GM12878 (cell line): ENCODE measurements around the gene NAA35. TPM values are rescaled to one million over a fixed set of nuclear protein-coding genes. Genes with fewer than 3 reads are reported as not detected.

Experiments
- ATF2 ChIP-seq: IDR thresholded peaks from 2 replicates; pipeline ENCODE4 v1.6.1; 2012; ENCODE audit warnings: low read length, inconsistent platforms
- BMI1 ChIP-seq: fragments of 450-650 bp; IDR thresholded peaks from 2 replicates; pipeline ENCODE4 v1.6.1; 2016; ENCODE audit warnings: mild to moderate bottlenecking, moderate library complexity, borderline replicate concordance
- ESRRA ChIP-seq: IDR thresholded peaks from 2 replicates; pipeline ENCODE4 v1.6.1; 2012; ENCODE audit warnings: mild to moderate bottlenecking, low read length, improper control_type of control experiment
- ETV6 ChIP-seq, 2 experiments: fragments of 450-650 bp in 1 of 2; IDR thresholded peaks in 1 of 2; conservative IDR thresholded peaks in 1 of 2; 2 replicates each; pipeline ENCODE4 v1.6.1; 2014; ENCODE audit warnings: antibody characterized with exemption in 1 of 2, borderline replicate concordance in 1 of 2, low read depth in 1 of 2, mild to moderate bottlenecking in 1 of 2, moderate library complexity in 1 of 2
- HCFC1 ChIP-seq: fragments of 150-350 bp; IDR thresholded peaks from 2 replicates; pipeline ENCODE4 v1.6.1; 2014; ENCODE audit warnings: low read length
- IKZF2 ChIP-seq, 2 experiments: fragments of 450-650 bp; IDR thresholded peaks; 2 replicates each; pipeline ENCODE4 v1.6.1; 2017; ENCODE audit warnings: mild to moderate bottlenecking in 2 of 2, moderate library complexity in 2 of 2
- MTA2 ChIP-seq: fragments of 450-650 bp; IDR thresholded peaks from 2 replicates; pipeline ENCODE4 v1.6.1; 2016; ENCODE audit warnings: low read depth, mild to moderate bottlenecking, moderate library complexity
- NFXL1 ChIP-seq: fragments of 450-650 bp; IDR thresholded peaks from 2 replicates; pipeline ENCODE4 v1.6.1; 2017; ENCODE audit warnings: antibody characterized with exemption, mild to moderate bottlenecking, borderline replicate concordance
- PAX8 ChIP-seq: fragments of 450-650 bp; IDR thresholded peaks from 2 replicates; pipeline ENCODE4 v1.6.1; 2017; ENCODE audit warnings: mild to moderate bottlenecking, moderate library complexity
- PML ChIP-seq: IDR thresholded peaks from 2 replicates; pipeline ENCODE4 v1.6.1; 2012; ENCODE audit warnings: low read length, inconsistent platforms
- POLR2A ChIP-seq: IDR thresholded peaks from 2 replicates; pipeline ENCODE4 v1.6.1; 2011; ENCODE audit warnings: low read depth, mild to moderate bottlenecking, low read length
- POLR2AphosphoS5 ChIP-seq: IDR thresholded peaks from 2 replicates; pipeline ENCODE4 v1.6.1; 2011; ENCODE audit warnings: mild to moderate bottlenecking, low read length, inconsistent platforms
- RAD51 ChIP-seq: fragments of 450-650 bp; IDR thresholded peaks from 2 replicates; pipeline ENCODE4 v1.6.1; 2016; ENCODE audit warnings: moderate library complexity, mild to moderate bottlenecking, inconsistent platforms
- SKIL ChIP-seq: fragments of 450-650 bp; IDR thresholded peaks from 2 replicates; pipeline ENCODE4 v1.6.1; 2017; ENCODE audit warnings: mild to moderate bottlenecking, low read depth, inconsistent platforms; ENCODE audit not compliant: poor library complexity, severe bottlenecking
- SPI1 ChIP-seq: IDR thresholded peaks from 2 replicates; pipeline ENCODE4 v1.6.1; 2011; ENCODE audit warnings: low read depth, mild to moderate bottlenecking, low read length, moderate library complexity, borderline replicate concordance; ENCODE audit not compliant: insufficient read depth
- TAF1 ChIP-seq: IDR thresholded peaks from 2 replicates; pipeline ENCODE4 v1.6.1; 2011; ENCODE audit warnings: mild to moderate bottlenecking, low read depth, low read length, borderline replicate concordance
- ZBTB40 ChIP-seq: fragments of 450-650 bp; IDR thresholded peaks from 2 replicates; pipeline ENCODE4 v1.6.1; 2016; ENCODE audit warnings: mild to moderate bottlenecking, moderate library complexity, borderline replicate concordance
- ZNF217 ChIP-seq: fragments of 450-650 bp; IDR thresholded peaks from 2 replicates; pipeline ENCODE4 v1.6.1; 2017; ENCODE audit warnings: antibody characterized with exemption, mild to moderate bottlenecking
- polyA plus RNA-seq, 11 experiments: library from polyadenylated mRNA; depleted of rRNA in 4 of 11; unstranded in 6 of 11; stranded (reverse) in 5 of 11; fragments of >200 nt; fragmentation: Nextera tagmentation in 4 of 11; fragmentation: Illumina TruSeq in 1 of 11; extraction: Ambion mirVana in 4 of 11; extraction: Trizol in 1 of 11; gene quantifications; 1 replicate in 1 of 11; 2 replicates in 10 of 11; pipeline versions ENCODE4 v1.2.1 to v1.2.3, GENCODE V29; 2011 to 2016; ENCODE audit warnings: inconsistent platforms in 2 of 11, missing spikeins in 2 of 11, low read depth in 1 of 11
- total RNA-seq, 4 experiments: library from RNA; depleted of rRNA in 3 of 4; stranded (reverse); fragments of >200 nt in 3 of 4; fragmentation: Illumina TruSeq in 1 of 4; extraction: Trizol in 1 of 4; gene quantifications; 2 replicates each; pipeline versions ENCODE4 v1.2.1 to v1.2.3, GENCODE V29; 2013 to 2021
- TF ChIP-seq, protein P1 (sequence below): IDR thresholded peaks from 2 replicates; pipeline ENCODE4 v1.6.1; 2011; ENCODE audit warnings: borderline replicate concordance, low read depth, mild to moderate bottlenecking, moderate library complexity, low read length; ENCODE audit not compliant: insufficient read depth, poor library complexity, severe bottlenecking
- TF ChIP-seq, protein P2 (sequence below): fragments of 450-650 bp; IDR thresholded peaks from 2 replicates; pipeline ENCODE4 v1.6.1; 2016; ENCODE audit warnings: mild to moderate bottlenecking

NAA35 gene
- total and polyA plus RNA-seq, 10 of the 15 experiments (the other 5 are each of a cell fraction or from before 2014, with no cell fraction given) = 15.5 to 38.0 (median 26.9) TPM

DNA sequence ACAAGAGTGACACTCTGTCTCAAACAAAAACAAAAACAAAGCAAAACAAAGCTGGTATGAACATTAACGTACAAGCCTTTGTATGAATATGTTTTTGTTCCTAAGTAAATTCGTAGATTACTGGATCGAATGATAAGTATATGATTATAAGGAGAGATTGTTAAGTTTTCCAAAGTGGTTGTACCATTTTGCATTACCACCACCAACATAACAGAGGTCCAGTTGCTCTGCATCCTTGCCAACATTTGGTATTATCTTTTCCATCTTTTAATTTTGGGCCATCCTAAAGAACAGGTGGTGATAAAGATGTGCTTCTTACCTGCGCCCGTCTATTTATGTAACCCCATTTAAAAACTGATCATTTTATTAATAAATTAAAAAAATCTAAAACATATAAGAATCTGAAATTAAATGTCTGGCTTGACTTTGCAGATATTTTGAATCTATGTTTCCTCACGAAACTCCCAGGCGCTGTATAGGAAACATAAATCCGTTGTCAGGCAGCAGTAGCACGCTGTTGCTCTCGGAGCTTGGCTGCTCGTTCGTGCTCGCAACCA, 593 bp upstream of the NAA35 start (continued):
- TF ChIP-seq IKZF2 (IDR thresholded peaks at IDR 0.05) (peak in 1 of 2 experiments; percentile 22; a peak in 3 of 4 replicates), HCFC1 (no peak), ATF2 (peak; percentile 48; the same call in 1 of the 2 replicates), ZBTB40 (no peak), SPI1 (no peak), NFXL1 (no peak), TAF1 (peak; percentile 67; the same call in 1 of the 2 replicates), POLR2A (peak; percentile 86; the same call in 1 of the 2 replicates), PML (peak; percentile 85; the same call in 1 of the 2 replicates), MTA2 (0 out of 2 replicates have a peak, but pooled peaks have one; percentile 8), ESRRA (no peak), PAX8 (peak; percentile 86; the same call in 1 of the 2 replicates), RAD51 (no peak), ZNF217 (no peak), ETV6 (conservative IDR thresholded peaks at IDR 0.05 in 1 of 2, IDR thresholded peaks at IDR 0.05 in 1 of 2; ENCODE audit: borderline replicate concordance in 1 of 2, low read depth in 1 of 2) (0 out of 4 replicates have a peak, but pooled peaks of 1 of the 2 experiments have one; percentile 27), POLR2AphosphoS5 (peak; percentile 93), BMI1 (no peak), SKIL (peak; percentile 88)
- TF ChIP-seq, protein P1, sequence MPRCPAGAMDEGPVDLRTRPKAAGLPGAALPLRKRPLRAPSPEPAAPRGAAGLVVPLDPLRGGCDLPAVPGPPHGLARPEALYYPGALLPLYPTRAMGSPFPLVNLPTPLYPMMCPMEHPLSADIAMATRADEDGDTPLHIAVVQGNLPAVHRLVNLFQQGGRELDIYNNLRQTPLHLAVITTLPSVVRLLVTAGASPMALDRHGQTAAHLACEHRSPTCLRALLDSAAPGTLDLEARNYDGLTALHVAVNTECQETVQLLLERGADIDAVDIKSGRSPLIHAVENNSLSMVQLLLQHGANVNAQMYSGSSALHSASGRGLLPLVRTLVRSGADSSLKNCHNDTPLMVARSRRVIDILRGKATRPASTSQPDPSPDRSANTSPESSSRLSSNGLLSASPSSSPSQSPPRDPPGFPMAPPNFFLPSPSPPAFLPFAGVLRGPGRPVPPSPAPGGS = no peak
- TF ChIP-seq, protein P2, sequence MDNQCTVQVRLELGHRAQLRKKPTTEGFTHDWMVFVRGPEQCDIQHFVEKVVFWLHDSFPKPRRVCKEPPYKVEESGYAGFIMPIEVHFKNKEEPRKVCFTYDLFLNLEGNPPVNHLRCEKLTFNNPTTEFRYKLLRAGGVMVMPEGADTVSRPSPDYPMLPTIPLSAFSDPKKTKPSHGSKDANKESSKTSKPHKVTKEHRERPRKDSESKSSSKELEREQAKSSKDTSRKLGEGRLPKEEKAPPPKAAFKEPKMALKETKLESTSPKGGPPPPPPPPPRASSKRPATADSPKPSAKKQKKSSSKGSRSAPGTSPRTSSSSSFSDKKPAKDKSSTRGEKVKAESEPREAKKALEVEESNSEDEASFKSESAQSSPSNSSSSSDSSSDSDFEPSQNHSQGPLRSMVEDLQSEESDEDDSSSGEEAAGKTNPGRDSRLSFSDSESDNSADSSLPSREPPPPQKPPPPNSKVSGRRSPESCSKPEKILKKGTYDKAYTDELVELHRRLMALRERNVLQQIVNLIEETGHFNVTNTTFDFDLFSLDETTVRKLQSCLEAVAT = peak; percentile 96; the same call in 1 of the 2 replicates
